Measurements from ENCODE around the gene RAB34. TPM values are rescaled to one million over a fixed set of nuclear protein-coding genes. Genes with fewer than 3 reads are reported as not detected.

The RAB34 gene
- total RNA-seq, 1 experiment from 2014 or later, result 189 TPM

DNA sequence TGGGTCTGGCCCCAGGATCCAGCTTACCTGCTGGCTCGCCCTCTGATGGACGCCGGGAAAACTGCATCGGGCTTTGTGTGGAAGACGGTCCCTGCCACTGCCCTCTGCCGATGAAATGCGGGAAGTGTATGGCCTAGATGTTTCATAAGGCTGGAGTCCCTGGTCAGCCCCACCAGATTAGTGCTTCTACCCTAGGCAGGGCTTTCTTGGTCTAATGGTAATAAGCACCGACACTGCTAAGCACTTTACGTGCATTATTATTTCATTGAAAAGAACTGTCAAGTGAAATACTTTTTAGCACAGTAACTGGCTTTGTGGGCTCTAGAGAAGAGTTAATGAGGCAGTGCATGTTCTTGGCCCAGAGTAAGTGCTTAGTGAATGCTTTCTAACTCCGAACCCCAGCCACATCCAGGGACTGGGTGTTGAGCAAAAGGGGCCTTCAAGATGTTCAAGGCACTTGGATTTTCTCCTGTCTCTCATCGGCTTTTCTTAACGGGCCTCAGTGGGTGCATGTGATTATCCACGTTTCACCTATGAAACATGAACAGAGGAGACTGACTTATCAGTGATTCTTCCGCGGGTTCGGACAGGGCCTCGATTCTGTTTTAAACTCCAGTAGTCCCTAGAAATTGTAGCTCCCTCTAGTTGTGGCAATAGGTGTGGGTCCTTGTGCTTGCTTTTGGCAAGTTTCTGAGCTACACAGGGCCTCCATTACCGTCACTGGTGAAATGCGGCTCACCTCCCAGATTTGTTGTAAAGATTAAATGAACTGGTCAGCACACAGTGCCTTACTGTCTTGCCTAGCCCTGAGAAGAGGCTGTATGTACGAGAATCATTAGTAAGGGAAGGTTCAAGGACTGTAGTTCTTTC is 32.7 kb upstream of the RAB34 start:
- no peak overlapping the region for H2BK20ac ChIP-seq (ENCODE audit: low read depth, low read length, poor library complexity, severe bottlenecking)
- TF ChIP-seq, protein P1, sequence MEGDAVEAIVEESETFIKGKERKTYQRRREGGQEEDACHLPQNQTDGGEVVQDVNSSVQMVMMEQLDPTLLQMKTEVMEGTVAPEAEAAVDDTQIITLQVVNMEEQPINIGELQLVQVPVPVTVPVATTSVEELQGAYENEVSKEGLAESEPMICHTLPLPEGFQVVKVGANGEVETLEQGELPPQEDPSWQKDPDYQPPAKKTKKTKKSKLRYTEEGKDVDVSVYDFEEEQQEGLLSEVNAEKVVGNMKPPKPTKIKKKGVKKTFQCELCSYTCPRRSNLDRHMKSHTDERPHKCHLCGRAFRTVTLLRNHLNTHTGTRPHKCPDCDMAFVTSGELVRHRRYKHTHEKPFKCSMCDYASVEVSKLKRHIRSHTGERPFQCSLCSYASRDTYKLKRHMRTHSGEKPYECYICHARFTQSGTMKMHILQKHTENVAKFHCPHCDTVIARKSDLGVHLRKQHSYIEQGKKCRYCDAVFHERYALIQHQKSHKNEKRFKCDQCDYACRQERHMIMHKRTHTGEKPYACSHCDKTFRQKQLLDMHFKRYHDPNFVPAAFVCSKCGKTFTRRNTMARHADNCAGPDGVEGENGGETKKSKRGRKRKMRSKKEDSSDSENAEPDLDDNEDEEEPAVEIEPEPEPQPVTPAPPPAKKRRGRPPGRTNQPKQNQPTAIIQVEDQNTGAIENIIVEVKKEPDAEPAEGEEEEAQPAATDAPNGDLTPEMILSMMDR (conservative IDR thresholded peaks at IDR 0.05), result peak; percentile 99
- no CpG with 5 or more reads among the region's 20 CpGs for WGBS (ENCODE audit: extremely low coverage, insufficient read length, low lambda C conversion rate)
- no peak overlapping the region for H4K8ac ChIP-seq (replicated peaks; ENCODE audit: insufficient read length, low read depth, low read length)
- peaks cover 3% of the 10 kb centered on the region for H3K23me2 ChIP-seq (ENCODE audit: insufficient read length, low read depth, low read length, poor library complexity, severe bottlenecking)
- no peak overlapping the region for H3K18ac ChIP-seq (ENCODE audit: insufficient read length, low read depth, low read length)
- H3K27me3 ChIP-seq (ENCODE audit: insufficient read depth, low read length), result no peaks in the 10 kb centered on the region
- H3K79me1 ChIP-seq (ENCODE audit: insufficient read depth, low read depth, low read length, poor library complexity, severe bottlenecking), result no peaks in the 10 kb centered on the region
- no peaks in the 10 kb centered on the region for H4K20me1 ChIP-seq (ENCODE audit: control insufficient read depth, insufficient read depth, insufficient read length)
- peaks cover 14 to 31% of the 10 kb centered on the region in 2 experiments for H3K4me1 Mint-ChIP-seq
- H4K91ac ChIP-seq (ENCODE audit: insufficient read length, low read depth, low read length), result no peak overlapping the region
- peak overlapping the region in 1 of 2 experiments; percentile 35; a peak in 2 of 5 replicates for H3K4me3 Mint-ChIP-seq
- no peak overlapping the region for H2AK5ac ChIP-seq (ENCODE audit: insufficient read length, low read length)
- H3K56ac ChIP-seq (ENCODE audit: insufficient read length, low read depth, low read length), result no peak overlapping the region
- H3K36me3 Mint-ChIP-seq (ENCODE audit: insufficient read depth in 1 of 3, low read depth in 3 of 3), result peaks cover 41 to 71% (median 47%) of the 10 kb centered on the region in 3 experiments
- no peak overlapping the region for H4K5ac ChIP-seq (ENCODE audit: insufficient read length, low read depth, low read length)
- H3K27ac ChIP-seq (ENCODE audit: insufficient read length, low read depth, low read length), result no peak overlapping the region
- H3K4me1 ChIP-seq (ENCODE audit: insufficient read depth, low read length), result peaks cover 5% of the 10 kb centered on the region; the same call in 1 of the 2 replicates
- H3T11ph ChIP-seq (ENCODE audit: low read length), result no peak overlapping the region
- no peak overlapping the region for H2BK120ac ChIP-seq (ENCODE audit: low read depth, low read length, poor library complexity, severe bottlenecking)
- H3K27ac Mint-ChIP-seq, result peak overlapping the region; percentile 48 to 87 (median 53); a peak in 4 of 7 replicates
- H3K4me2 ChIP-seq (ENCODE audit: insufficient read depth, insufficient read length, low read length), result no peak overlapping the region
- no peak overlapping the region for H3K14ac ChIP-seq (ENCODE audit: insufficient read depth, low read length)
- no peak overlapping the region for H2AFZ ChIP-seq (ENCODE audit: low read length)
- H3K79me2 ChIP-seq (ENCODE audit: insufficient read depth, low read length), result peaks cover 8% of the 10 kb centered on the region; the same call in 1 of the 2 replicates
- peak; percentile 97 for DNase-seq
- H2BK12ac ChIP-seq (ENCODE audit: insufficient read length, low read depth, low read length), result no peak overlapping the region
- no peak overlapping the region for H3K4ac ChIP-seq (ENCODE audit: low read depth, low read length)
- no peak overlapping the region for H2BK15ac ChIP-seq (ENCODE audit: low read depth, low read length)
- H2BK5ac ChIP-seq (ENCODE audit: insufficient read length, low read length), result no peak overlapping the region
- no peak overlapping the region for H3K9ac ChIP-seq (ENCODE audit: extremely low read depth, insufficient read length, low read length)
- no peaks in the 10 kb centered on the region; the same call in none of the 2 replicates for H3K27me3 Mint-ChIP-seq (ENCODE audit: low read depth)
- no peaks in the 10 kb centered on the region for H3K9me3 ChIP-seq (ENCODE audit: control insufficient read depth, low read depth, low read length)
- no peaks in the 10 kb centered on the region for H3K9me3 Mint-ChIP-seq
- H3K23ac ChIP-seq (ENCODE audit: insufficient read length, low read depth, low read length), result no peak overlapping the region

Measured in H9 (cell line).